Colonic mucosa (tissue), 4 donors: ENCODE results near the gene PIGC. TPM values are rescaled to one million over a fixed set of nuclear protein-coding genes. Genes with fewer than 3 reads are reported as not detected.
A peak's percentile ranks its signal among the peaks of the same experiment; 100 is the strongest.

Experiments
- DNase-seq: peaks from one replicate; pipeline ENCODE4 v3.0.0-alpha.2; 2020
- H3K27ac ChIP-seq: fragments of 200-600 bp; one replicate; pipeline ENCODE4 v1.8.0; 2021
- H3K27me3 ChIP-seq: fragments of 200-600 bp; one replicate; pipeline ENCODE4 v1.8.0; 2021
- H3K36me3 ChIP-seq: fragments of 200-600 bp; one replicate; pipeline ENCODE4 v1.8.0; 2021
- H3K4me1 ChIP-seq: fragments of 200-600 bp; one replicate; pipeline ENCODE4 v1.8.0; 2021; ENCODE audit warnings: mild to moderate bottlenecking
- H3K4me3 ChIP-seq: fragments of 200-600 bp; one replicate; pipeline ENCODE4 v1.8.0; 2021
- H3K9ac ChIP-seq, 2 donors: one replicate each; pipeline ENCODE4 v1.7.0; 2013; ENCODE audit warnings: control low read depth in 2 of 2, low read depth in 2 of 2, low read length in 2 of 2
- H3K9me3 ChIP-seq: fragments of 200-600 bp; one replicate; pipeline ENCODE4 v1.8.0; 2021
- intact Hi-C: fragments of 100-400 bp; cut with DNase I; formaldehyde crosslinking; loops from one replicate; pipeline ENCODE4 v1.14.1; 2022
- total RNA-seq, 2 donors: library from RNA; stranded (reverse); fragmentation: NEBNext Ultra II Directional in 1 of 2; extraction: Animal tissue kit (Norgen Biotek cat#: 25700) in 1 of 2; gene quantifications; one replicate each; pipeline ENCODE4 v1.2.1, GENCODE V29; 2021
- TF ChIP-seq, protein P1 (sequence below): fragments of 200-600 bp; IDR thresholded peaks from one replicate; pipeline ENCODE4 v1.8.0; 2022; ENCODE audit warnings: antibody characterized with exemption, mild to moderate bottlenecking
- donor health status: healthy.
- donor health status: DM: no; HTN: no; CAD: no.
- donor health status: DM: no; HTN: no; CAD: no.

The PIGC gene
- total RNA-seq, 2 donors from 2014 or later, result 20.5 to 24.1 TPM

DNA sequence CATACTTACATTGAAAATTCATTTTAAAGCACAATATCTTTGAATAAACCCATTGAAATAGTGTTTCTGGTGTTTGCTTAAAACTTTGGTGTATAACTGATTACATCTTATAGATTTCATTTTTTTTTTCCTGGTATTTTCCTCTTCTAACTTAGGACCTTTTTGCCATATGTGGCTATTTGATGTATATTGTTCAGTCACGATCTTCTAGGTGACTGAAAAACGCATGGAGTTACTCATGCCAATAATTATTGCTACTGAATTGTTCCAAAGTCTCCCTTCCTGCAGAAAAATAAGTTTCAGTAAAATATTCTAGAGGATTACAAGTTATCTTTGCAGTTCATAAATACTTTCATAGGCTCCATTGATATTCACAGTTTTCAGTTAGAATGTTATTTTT lies 46.2 kb downstream of the PIGC start:
- H3K36me3 ChIP-seq, result no peaks in the 10 kb centered on the region
- no peak overlapping the region for H3K27ac ChIP-seq
- H3K4me1 ChIP-seq, result no peaks in the 10 kb centered on the region
- no peak overlapping the region for H3K4me3 ChIP-seq
- TF ChIP-seq, protein P1, sequence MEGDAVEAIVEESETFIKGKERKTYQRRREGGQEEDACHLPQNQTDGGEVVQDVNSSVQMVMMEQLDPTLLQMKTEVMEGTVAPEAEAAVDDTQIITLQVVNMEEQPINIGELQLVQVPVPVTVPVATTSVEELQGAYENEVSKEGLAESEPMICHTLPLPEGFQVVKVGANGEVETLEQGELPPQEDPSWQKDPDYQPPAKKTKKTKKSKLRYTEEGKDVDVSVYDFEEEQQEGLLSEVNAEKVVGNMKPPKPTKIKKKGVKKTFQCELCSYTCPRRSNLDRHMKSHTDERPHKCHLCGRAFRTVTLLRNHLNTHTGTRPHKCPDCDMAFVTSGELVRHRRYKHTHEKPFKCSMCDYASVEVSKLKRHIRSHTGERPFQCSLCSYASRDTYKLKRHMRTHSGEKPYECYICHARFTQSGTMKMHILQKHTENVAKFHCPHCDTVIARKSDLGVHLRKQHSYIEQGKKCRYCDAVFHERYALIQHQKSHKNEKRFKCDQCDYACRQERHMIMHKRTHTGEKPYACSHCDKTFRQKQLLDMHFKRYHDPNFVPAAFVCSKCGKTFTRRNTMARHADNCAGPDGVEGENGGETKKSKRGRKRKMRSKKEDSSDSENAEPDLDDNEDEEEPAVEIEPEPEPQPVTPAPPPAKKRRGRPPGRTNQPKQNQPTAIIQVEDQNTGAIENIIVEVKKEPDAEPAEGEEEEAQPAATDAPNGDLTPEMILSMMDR, result no peak
- intact Hi-C loops, result loop anchor here (5.0 kb wide), 1 partner anchor 260 kb away; no protein-coding TSS in a partner anchor
- H3K9me3 ChIP-seq, result no peaks in the 10 kb centered on the region
- no peaks in the 10 kb centered on the region for H3K27me3 ChIP-seq
- no peak overlapping the region for H3K9ac ChIP-seq
- DNase-seq, result no peak

DNA sequence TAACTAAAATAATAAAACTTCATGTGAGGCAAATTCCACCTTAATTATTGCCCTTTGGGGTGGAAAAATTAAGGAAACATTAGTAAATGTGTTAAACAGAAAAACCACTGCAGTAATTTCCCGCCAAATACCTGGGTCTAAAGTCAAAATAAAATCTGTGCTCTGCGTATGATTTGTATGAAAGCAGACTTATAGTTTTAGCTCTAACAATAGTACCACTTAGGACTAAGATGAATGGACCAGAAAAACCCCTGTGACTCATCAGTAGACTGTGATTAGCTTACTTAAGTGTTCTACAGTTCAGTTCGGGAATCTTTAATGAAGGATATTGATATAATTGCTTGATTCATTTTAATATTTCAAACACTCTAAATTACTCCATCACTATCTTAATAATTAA lies 46.6 kb downstream of the PIGC start:
- TF ChIP-seq, protein P1, result no peak
- Histone ChIP-seq H3K36me3 (no peaks in the 10 kb centered on the region), H3K27ac (no peak overlapping the region), H3K4me3 (no peak overlapping the region), H3K9ac (no peak overlapping the region), H3K4me1 (no peaks in the 10 kb centered on the region), H3K9me3 (no peaks in the 10 kb centered on the region), H3K27me3 (no peaks in the 10 kb centered on the region)
- no peak for DNase-seq
- intact Hi-C loops, result loop anchor here (5.0 kb wide), 1 partner anchor 260 kb away; no protein-coding TSS in a partner anchor

DNA sequence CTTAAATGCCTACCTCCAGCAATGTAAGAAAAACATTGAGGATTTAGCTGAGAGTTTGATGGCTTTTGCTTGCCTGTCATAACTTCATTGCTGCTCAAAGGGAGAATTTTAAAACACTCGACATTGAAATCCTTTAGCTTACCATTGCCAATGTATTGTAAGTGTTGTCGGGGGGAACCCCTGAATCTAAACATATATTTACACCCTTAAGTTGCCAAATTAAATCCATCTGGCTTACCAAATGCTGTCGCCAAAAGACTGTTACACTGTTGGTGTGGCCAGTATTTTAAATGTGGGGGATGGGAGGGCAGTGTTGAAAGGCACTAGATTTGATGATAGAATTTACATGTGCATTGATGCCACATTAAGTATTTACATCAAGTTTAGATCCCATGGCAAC lies 48.3 kb downstream of the PIGC start:
- intact Hi-C loops, result loop anchor here (5.0 kb wide), 1 partner anchor 258 kb away; no protein-coding TSS in a partner anchor
- Histone ChIP-seq H3K36me3 (no peaks in the 10 kb centered on the region), H3K4me1 (no peaks in the 10 kb centered on the region), H3K27me3 (no peaks in the 10 kb centered on the region), H3K27ac (no peak overlapping the region), H3K4me3 (no peak overlapping the region), H3K9me3 (no peaks in the 10 kb centered on the region), H3K9ac (no peak overlapping the region)
- no peak for DNase-seq
- TF ChIP-seq, protein P1, result no peak

DNA sequence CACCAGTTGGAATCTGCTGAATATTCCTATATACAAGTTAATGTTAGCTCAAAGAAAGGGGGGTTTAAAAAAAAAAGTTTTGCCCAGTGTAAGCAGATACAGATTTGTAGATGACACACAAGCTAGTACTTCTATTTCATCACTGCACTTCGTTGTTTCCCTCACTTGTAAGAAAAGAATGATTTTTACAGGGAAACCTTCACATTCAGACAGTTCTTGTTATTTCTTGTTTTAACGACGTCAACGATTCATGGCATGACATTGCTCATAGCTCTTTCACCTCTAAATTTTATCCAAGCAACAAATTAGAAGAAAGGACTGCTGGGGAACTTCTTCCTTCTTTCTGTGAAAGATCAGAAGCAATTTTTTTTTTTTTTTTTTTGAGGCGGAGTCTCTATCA lies 49.1 kb downstream of the PIGC start:
- H3K9ac ChIP-seq, result no peak overlapping the region
- peak overlapping the region; percentile 67 for H3K27ac ChIP-seq
- DNase-seq, result no peak
- intact Hi-C loops, result loop anchor here (5.0 kb wide), 1 partner anchor 258 kb away; no protein-coding TSS in a partner anchor
- H3K4me1 ChIP-seq, result no peaks in the 10 kb centered on the region
- H3K36me3 ChIP-seq, result no peaks in the 10 kb centered on the region
- H3K9me3 ChIP-seq, result no peaks in the 10 kb centered on the region
- no peak overlapping the region for H3K4me3 ChIP-seq
- no peaks in the 10 kb centered on the region for H3K27me3 ChIP-seq
- TF ChIP-seq, protein P1, result no peak

DNA sequence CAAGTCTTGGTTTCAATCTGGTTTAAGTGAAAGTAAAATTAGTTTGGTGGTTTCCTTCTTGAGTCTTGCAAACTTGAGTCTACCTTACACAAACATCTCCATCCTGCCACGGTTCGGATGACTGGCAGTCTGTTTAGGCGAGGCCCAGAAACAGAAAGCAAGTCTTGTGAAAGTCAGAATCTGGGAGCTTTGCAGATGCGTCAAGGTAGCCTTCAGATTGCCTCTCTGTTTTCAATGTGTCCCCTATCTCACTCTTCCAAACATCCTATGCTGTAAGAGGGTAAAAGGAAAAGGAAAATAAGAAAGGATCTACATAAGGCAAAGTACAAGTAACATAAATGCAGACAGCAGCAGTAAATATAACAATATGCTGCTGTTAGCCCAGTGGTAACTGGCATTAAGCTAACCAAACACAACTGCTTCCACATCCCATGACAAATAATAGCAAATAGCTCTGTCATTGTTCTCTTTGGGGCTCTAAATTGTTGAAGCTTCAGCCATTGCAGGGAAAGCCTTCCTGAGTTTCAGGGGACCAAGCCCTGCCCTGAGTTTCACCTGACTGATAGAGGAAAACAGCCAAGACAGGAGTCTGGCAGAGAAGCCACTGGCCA lies 49.6 kb downstream of the PIGC start:
- no peaks in the 10 kb centered on the region for H3K27me3 ChIP-seq
- no peak for DNase-seq
- H3K4me3 ChIP-seq, result no peak overlapping the region
- no peak overlapping the region for H3K9ac ChIP-seq
- TF ChIP-seq, protein P1, result no peak
- no peaks in the 10 kb centered on the region for H3K9me3 ChIP-seq
- peak overlapping the region; percentile 67 for H3K27ac ChIP-seq
- no peaks in the 10 kb centered on the region for H3K4me1 ChIP-seq
- H3K36me3 ChIP-seq, result no peaks in the 10 kb centered on the region
- intact Hi-C loops, result no loop called here
